Glutamatergic neuron (in vitro differentiated cells): ENCODE results near the gene KIAA1210. TPM values are rescaled to one million over a fixed set of nuclear protein-coding genes. Genes with fewer than 3 reads are reported as not detected.
A peak's percentile ranks its signal among the peaks of the same experiment; 100 is the strongest.

Experiments used
- DNase-seq: peaks from one replicate; pipeline ENCODE4 v3.0.0; 2022
- H3K27ac Mint-ChIP-seq: one replicate; pipeline ENCODE4 v1.8.0; 2020; ENCODE audit warnings: mild to moderate bottlenecking, mixed read lengths, inconsistent platforms; ENCODE audit not compliant: unreplicated experiment
- H3K27me3 Mint-ChIP-seq: one replicate; pipeline ENCODE4 v1.8.0; 2020; ENCODE audit warnings: mild to moderate bottlenecking, moderate library complexity, mixed read lengths, inconsistent platforms; ENCODE audit not compliant: unreplicated experiment
- H3K36me3 Mint-ChIP-seq: one replicate; pipeline ENCODE4 v1.8.0; 2020; ENCODE audit warnings: mild to moderate bottlenecking, mixed read lengths, inconsistent platforms; ENCODE audit not compliant: unreplicated experiment
- H3K4me1 Mint-ChIP-seq: one replicate; pipeline ENCODE4 v1.8.0; 2020; ENCODE audit warnings: mild to moderate bottlenecking, low read depth, mixed read lengths, inconsistent platforms; ENCODE audit not compliant: unreplicated experiment
- H3K4me3 Mint-ChIP-seq: one replicate; pipeline ENCODE4 v1.8.0; 2020; ENCODE audit warnings: mild to moderate bottlenecking, mixed read lengths, inconsistent platforms; ENCODE audit not compliant: unreplicated experiment
- H3K9me3 Mint-ChIP-seq: one replicate; pipeline ENCODE4 v1.8.0; 2020; ENCODE audit warnings: mild to moderate bottlenecking, moderate library complexity, mixed read lengths, inconsistent platforms; ENCODE audit not compliant: unreplicated experiment
- total RNA-seq: library from RNA; stranded (reverse); fragmentation: NEBNext Ultra II Directional; extraction: Animal tissue kit (Norgen Biotek cat#: 25700); gene quantifications from one replicate; pipeline ENCODE4 v1.2.1, GENCODE V29; 2021; ENCODE audit not compliant: unreplicated experiment
- TF ChIP-seq, protein P1 (sequence below): fragments of 200-600 bp; sonication (generic); IDR thresholded peaks from one replicate; pipeline ENCODE4 v1.5.0; 2021; ENCODE audit not compliant: partially characterized antibody, unreplicated experiment

Gene KIAA1210
- total RNA-seq, 1 donor from 2014 or later, result 0.98 TPM

- Mint-ChIP-seq H3K27me3 (no peaks in the 10 kb centered on the region), H3K4me3 (no peak overlapping the region), H3K36me3 (no peaks in the 10 kb centered on the region), H3K4me1 (peaks cover 5% of the 10 kb centered on the region), H3K9me3 (no peaks in the 10 kb centered on the region), H3K27ac (no peak overlapping the region)
- TF ChIP-seq, protein P1, sequence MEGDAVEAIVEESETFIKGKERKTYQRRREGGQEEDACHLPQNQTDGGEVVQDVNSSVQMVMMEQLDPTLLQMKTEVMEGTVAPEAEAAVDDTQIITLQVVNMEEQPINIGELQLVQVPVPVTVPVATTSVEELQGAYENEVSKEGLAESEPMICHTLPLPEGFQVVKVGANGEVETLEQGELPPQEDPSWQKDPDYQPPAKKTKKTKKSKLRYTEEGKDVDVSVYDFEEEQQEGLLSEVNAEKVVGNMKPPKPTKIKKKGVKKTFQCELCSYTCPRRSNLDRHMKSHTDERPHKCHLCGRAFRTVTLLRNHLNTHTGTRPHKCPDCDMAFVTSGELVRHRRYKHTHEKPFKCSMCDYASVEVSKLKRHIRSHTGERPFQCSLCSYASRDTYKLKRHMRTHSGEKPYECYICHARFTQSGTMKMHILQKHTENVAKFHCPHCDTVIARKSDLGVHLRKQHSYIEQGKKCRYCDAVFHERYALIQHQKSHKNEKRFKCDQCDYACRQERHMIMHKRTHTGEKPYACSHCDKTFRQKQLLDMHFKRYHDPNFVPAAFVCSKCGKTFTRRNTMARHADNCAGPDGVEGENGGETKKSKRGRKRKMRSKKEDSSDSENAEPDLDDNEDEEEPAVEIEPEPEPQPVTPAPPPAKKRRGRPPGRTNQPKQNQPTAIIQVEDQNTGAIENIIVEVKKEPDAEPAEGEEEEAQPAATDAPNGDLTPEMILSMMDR, result no peak
- DNase-seq, result no peak
These were observed 6.3 kb downstream of the KIAA1210 start for GRCh38 chrX:119121341-119121740.

DNA sequence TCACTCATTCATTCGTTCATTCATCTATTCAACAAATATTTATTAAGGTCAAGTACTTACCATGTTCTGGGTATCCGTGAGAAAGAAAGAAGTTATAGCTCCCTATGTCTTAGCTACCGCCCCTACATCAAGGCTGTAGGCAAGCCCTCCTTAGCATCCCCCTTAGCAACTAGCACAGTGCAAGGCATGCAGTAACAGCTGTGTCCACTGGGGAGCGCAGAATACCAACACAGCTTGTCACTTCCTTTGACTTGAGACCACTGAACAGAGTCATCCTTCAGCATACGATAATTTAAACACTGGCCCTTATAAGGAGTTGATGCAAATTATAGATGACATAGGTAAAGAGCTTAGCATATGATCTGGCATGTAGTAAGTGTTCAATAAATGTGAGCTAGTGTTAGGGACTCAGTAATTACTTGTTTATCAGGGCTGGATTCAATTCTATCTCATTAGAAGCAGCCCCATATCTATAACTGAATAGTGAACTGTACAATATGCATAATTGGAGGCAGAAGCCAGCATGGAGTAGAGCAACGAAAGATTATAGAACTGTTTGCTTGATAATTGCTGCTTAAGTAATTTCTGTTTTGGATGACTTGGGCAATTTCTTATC lies 8.7 kb downstream of the KIAA1210 start:
- Mint-ChIP-seq H3K36me3 (no peaks in the 10 kb centered on the region), H3K4me1 (peaks cover 5% of the 10 kb centered on the region), H3K4me3 (no peak overlapping the region), H3K27ac (no peak overlapping the region), H3K9me3 (no peaks in the 10 kb centered on the region), H3K27me3 (no peaks in the 10 kb centered on the region)
- TF ChIP-seq, protein P1, result peak; percentile 67
- DNase-seq, result peak; percentile 74

DNA sequence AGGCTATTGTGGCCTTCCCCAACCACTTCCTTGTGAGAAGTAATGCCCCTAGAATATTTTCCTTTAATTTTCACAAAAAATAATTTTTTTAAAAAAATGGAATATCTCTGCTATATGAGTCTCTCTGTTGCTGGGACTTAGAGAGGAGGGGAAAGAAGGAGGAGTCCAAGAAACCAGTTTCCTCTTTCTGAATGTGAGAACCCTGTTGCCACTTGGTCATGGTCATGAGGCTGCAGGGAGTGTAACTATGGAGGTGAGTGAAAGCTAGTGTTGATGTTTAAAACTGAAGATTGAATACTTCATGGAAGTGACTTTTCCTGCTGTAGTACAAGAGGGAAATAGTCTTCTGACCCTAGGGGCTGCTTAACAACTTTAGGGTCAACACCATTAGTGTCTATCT lies 20.4 kb downstream of the KIAA1210 start:
- no peak for DNase-seq
- no peak overlapping the region for H3K27ac Mint-ChIP-seq
- H3K4me1 Mint-ChIP-seq, result no peaks in the 10 kb centered on the region
- H3K27me3 Mint-ChIP-seq, result no peaks in the 10 kb centered on the region
- no peak overlapping the region for H3K4me3 Mint-ChIP-seq
- TF ChIP-seq, protein P1, result no peak
- H3K36me3 Mint-ChIP-seq, result no peaks in the 10 kb centered on the region
- H3K9me3 Mint-ChIP-seq, result no peaks in the 10 kb centered on the region

DNA sequence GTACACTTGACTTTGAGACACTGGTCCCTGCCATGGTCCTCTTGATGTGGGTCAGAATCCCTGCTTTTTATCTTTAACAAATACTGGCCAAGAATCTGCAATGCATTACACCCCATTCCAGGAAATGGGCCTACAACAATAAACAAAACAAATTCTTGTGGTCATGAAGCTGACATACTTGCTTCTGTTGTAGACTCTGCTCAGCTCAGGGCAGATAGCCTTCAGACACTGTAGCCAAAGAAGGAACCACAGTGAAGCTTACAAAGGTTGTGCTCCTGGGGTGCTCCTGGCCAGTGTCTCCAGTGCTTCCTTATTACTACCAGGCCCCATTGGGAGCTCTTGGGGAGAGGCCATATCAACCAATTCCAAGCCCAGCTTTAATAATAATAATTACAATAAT lies 21.8 kb downstream of the KIAA1210 start:
- H3K27me3 Mint-ChIP-seq, result no peaks in the 10 kb centered on the region
- TF ChIP-seq, protein P1, result no peak
- no peak for DNase-seq
- H3K27ac Mint-ChIP-seq, result no peak overlapping the region
- no peaks in the 10 kb centered on the region for H3K9me3 Mint-ChIP-seq
- no peaks in the 10 kb centered on the region for H3K36me3 Mint-ChIP-seq
- H3K4me1 Mint-ChIP-seq, result no peaks in the 10 kb centered on the region
- no peak overlapping the region for H3K4me3 Mint-ChIP-seq

GRCh38 chrX:119101168-119101567 lies 26.4 kb downstream of the KIAA1210 start:
- Mint-ChIP-seq H3K4me1 (no peaks in the 10 kb centered on the region), H3K4me3 (no peak overlapping the region), H3K27ac (no peak overlapping the region), H3K27me3 (no peaks in the 10 kb centered on the region), H3K36me3 (no peaks in the 10 kb centered on the region), H3K9me3 (no peaks in the 10 kb centered on the region)
- DNase-seq, result no peak
- TF ChIP-seq, protein P1, result no peak
